ENCODE results near the gene ZNF214. TPM values are rescaled to one million over a fixed set of nuclear protein-coding genes. Genes with fewer than 3 reads are reported as not detected.

Gene ZNF214
- polyA plus RNA-seq (2013, experiment 1 of 2), result 3.4 TPM
- polyA plus RNA-seq (2013, experiment 2 of 2), result 3.8 TPM

GRCh38 chr11:7020183-7020917 lies at the start of gene ZNF214, which contains the start of gene NLRP14:
Gene ZNF214 (minus strand): TSS chr11:7020346. CDS start chr11:7002835, 17,511 bp downstream.
Gene NLRP14 (plus strand): TSS chr11:7020479. CDS start chr11:7038587, 18,108 bp downstream.
- Histone ChIP-seq H3K4me1 (ENCODE audit: control insufficient read depth, insufficient read depth, low read length, poor library complexity, severe bottlenecking) (no peaks in the 10 kb centered on the region), H3K9me3 (ENCODE audit: control insufficient read depth, low read length) (no peaks in the 10 kb centered on the region), H3K36me3 (ENCODE audit: control insufficient read depth, insufficient read depth, low read length) (no peaks in the 10 kb centered on the region), H3K27ac (ENCODE audit: low read depth, low read length, severe bottlenecking) (peak within 1 kb of the TSS; percentile 57), H3K4me3 (ENCODE audit: extremely low read depth, insufficient read depth, low read length, poor library complexity, severe bottlenecking) (peak within 1 kb of the TSS; percentile 50)
- 17 to 19% methylated on average over 31 to 38 of the region's 47 CpGs for WGBS, 2 experiments (ENCODE audit: insufficient coverage in 2 of 2)

GRCh38 chr11:7062534-7062933 lies 42.4 kb upstream of the ZNF214 start:
- no peaks in the 10 kb centered on the region for H3K4me1 ChIP-seq (ENCODE audit: control insufficient read depth, insufficient read depth, low read length, poor library complexity, severe bottlenecking)
- no CpG with 5 or more reads among the region's 2 CpGs for WGBS, 2 experiments (ENCODE audit: insufficient coverage in 2 of 2)
- H3K4me3 ChIP-seq (ENCODE audit: extremely low read depth, insufficient read depth, low read length, poor library complexity, severe bottlenecking), result no peak overlapping the region
- H3K27ac ChIP-seq (ENCODE audit: low read depth, low read length, severe bottlenecking), result no peak overlapping the region
- no peaks in the 10 kb centered on the region for H3K36me3 ChIP-seq (ENCODE audit: control insufficient read depth, insufficient read depth, low read length)
- H3K9me3 ChIP-seq (ENCODE audit: control insufficient read depth, low read length), result no peaks in the 10 kb centered on the region

- Histone ChIP-seq H3K36me3 (ENCODE audit: control insufficient read depth, insufficient read depth, low read length) (no peaks in the 10 kb centered on the region), H3K9me3 (ENCODE audit: control insufficient read depth, low read length) (no peaks in the 10 kb centered on the region), H3K4me3 (ENCODE audit: extremely low read depth, insufficient read depth, low read length, poor library complexity, severe bottlenecking) (no peak overlapping the region), H3K4me1 (ENCODE audit: control insufficient read depth, insufficient read depth, low read length, poor library complexity, severe bottlenecking) (no peaks in the 10 kb centered on the region), H3K27ac (ENCODE audit: low read depth, low read length, severe bottlenecking) (no peak overlapping the region)
- WGBS, 2 experiments (ENCODE audit: insufficient coverage in 2 of 2), result no CpG with 5 or more reads among the region's 1 CpG
These were observed 40.7 kb upstream of the ZNF214 start for GRCh38 chr11:7060868-7061267.

- WGBS, 2 experiments (ENCODE audit: insufficient coverage in 2 of 2), result 75 to 100% methylated on average over 1 to 2 of the region's 2 CpGs
These were observed 37.5 kb upstream of the ZNF214 start for GRCh38 chr11:7057641-7058040.

GRCh38 chr11:7056828-7057513 lies 36.8 kb upstream of the ZNF214 start:
- no peak overlapping the region for H3K4me3 ChIP-seq (ENCODE audit: extremely low read depth, insufficient read depth, low read length, poor library complexity, severe bottlenecking)
- no peaks in the 10 kb centered on the region for H3K36me3 ChIP-seq (ENCODE audit: control insufficient read depth, insufficient read depth, low read length)
- no peak overlapping the region for H3K27ac ChIP-seq (ENCODE audit: low read depth, low read length, severe bottlenecking)
- no peaks in the 10 kb centered on the region for H3K9me3 ChIP-seq (ENCODE audit: control insufficient read depth, low read length)
- no peaks in the 10 kb centered on the region for H3K4me1 ChIP-seq (ENCODE audit: control insufficient read depth, insufficient read depth, low read length, poor library complexity, severe bottlenecking)
- 90% methylated on average over 3 of the region's 6 CpGs; no CpG with 5 or more reads in 1 of the 2 experiments for WGBS, 2 experiments (ENCODE audit: insufficient coverage in 2 of 2)

More at GRCh38 chr11:7057641-7058040, 37.5 kb upstream of the ZNF214 start:
- H3K27ac ChIP-seq (ENCODE audit: low read depth, low read length, severe bottlenecking), result no peak overlapping the region
- no peaks in the 10 kb centered on the region for H3K4me1 ChIP-seq (ENCODE audit: control insufficient read depth, insufficient read depth, low read length, poor library complexity, severe bottlenecking)
- no peaks in the 10 kb centered on the region for H3K36me3 ChIP-seq (ENCODE audit: control insufficient read depth, insufficient read depth, low read length)
- H3K9me3 ChIP-seq (ENCODE audit: control insufficient read depth, low read length), result no peaks in the 10 kb centered on the region
- no peak overlapping the region for H3K4me3 ChIP-seq (ENCODE audit: extremely low read depth, insufficient read depth, low read length, poor library complexity, severe bottlenecking)

- H3K27ac ChIP-seq (ENCODE audit: low read depth, low read length, severe bottlenecking), result no peak overlapping the region
- H3K4me1 ChIP-seq (ENCODE audit: control insufficient read depth, insufficient read depth, low read length, poor library complexity, severe bottlenecking), result no peaks in the 10 kb centered on the region
- H3K4me3 ChIP-seq (ENCODE audit: extremely low read depth, insufficient read depth, low read length, poor library complexity, severe bottlenecking), result no peak overlapping the region
- H3K36me3 ChIP-seq (ENCODE audit: control insufficient read depth, insufficient read depth, low read length), result no peaks in the 10 kb centered on the region
- WGBS, 2 experiments (ENCODE audit: insufficient coverage in 2 of 2), result 100% methylated on average over 1 of the region's 1 CpG; no CpG with 5 or more reads in 1 of the 2 experiments
- H3K9me3 ChIP-seq (ENCODE audit: control insufficient read depth, low read length), result no peaks in the 10 kb centered on the region
These were observed 30.0 kb upstream of the ZNF214 start for GRCh38 chr11:7050191-7050590.

GRCh38 chr11:7046474-7047175 lies 26.5 kb upstream of the ZNF214 start:
- 92 to 100% methylated on average over 1 to 2 of the region's 3 CpGs for WGBS, 2 experiments (ENCODE audit: insufficient coverage in 2 of 2)
- no peaks in the 10 kb centered on the region for H3K36me3 ChIP-seq (ENCODE audit: control insufficient read depth, insufficient read depth, low read length)
- no peak overlapping the region for H3K27ac ChIP-seq (ENCODE audit: low read depth, low read length, severe bottlenecking)
- H3K4me1 ChIP-seq (ENCODE audit: control insufficient read depth, insufficient read depth, low read length, poor library complexity, severe bottlenecking), result no peaks in the 10 kb centered on the region
- no peaks in the 10 kb centered on the region for H3K9me3 ChIP-seq (ENCODE audit: control insufficient read depth, low read length)
- no peak overlapping the region for H3K4me3 ChIP-seq (ENCODE audit: extremely low read depth, insufficient read depth, low read length, poor library complexity, severe bottlenecking)

GRCh38 chr11:7034019-7034418 lies 13.9 kb upstream of the ZNF214 start:
- Histone ChIP-seq H3K27ac (ENCODE audit: low read depth, low read length, severe bottlenecking) (no peak overlapping the region), H3K4me3 (ENCODE audit: extremely low read depth, insufficient read depth, low read length, poor library complexity, severe bottlenecking) (no peak overlapping the region), H3K4me1 (ENCODE audit: control insufficient read depth, insufficient read depth, low read length, poor library complexity, severe bottlenecking) (no peaks in the 10 kb centered on the region), H3K36me3 (ENCODE audit: control insufficient read depth, insufficient read depth, low read length) (no peaks in the 10 kb centered on the region), H3K9me3 (ENCODE audit: control insufficient read depth, low read length) (no peaks in the 10 kb centered on the region)
- WGBS, 2 experiments (ENCODE audit: insufficient coverage in 2 of 2), result 86% methylated on average over 5 of the region's 6 CpGs; no CpG with 5 or more reads in 1 of the 2 experiments

GRCh38 chr11:7032692-7033091 lies 12.5 kb upstream of the ZNF214 start:
- Histone ChIP-seq H3K27ac (ENCODE audit: low read depth, low read length, severe bottlenecking) (no peak overlapping the region), H3K9me3 (ENCODE audit: control insufficient read depth, low read length) (no peaks in the 10 kb centered on the region), H3K4me1 (ENCODE audit: control insufficient read depth, insufficient read depth, low read length, poor library complexity, severe bottlenecking) (no peaks in the 10 kb centered on the region), H3K36me3 (ENCODE audit: control insufficient read depth, insufficient read depth, low read length) (no peaks in the 10 kb centered on the region), H3K4me3 (ENCODE audit: extremely low read depth, insufficient read depth, low read length, poor library complexity, severe bottlenecking) (no peak overlapping the region)
- no CpG with 5 or more reads among the region's 1 CpG for WGBS, 2 experiments (ENCODE audit: insufficient coverage in 2 of 2)

GRCh38 chr11:7031471-7031871 lies 11.3 kb upstream of the ZNF214 start:
- H3K4me1 ChIP-seq (ENCODE audit: control insufficient read depth, insufficient read depth, low read length, poor library complexity, severe bottlenecking), result no peaks in the 10 kb centered on the region
- no peak overlapping the region for H3K27ac ChIP-seq (ENCODE audit: low read depth, low read length, severe bottlenecking)
- H3K9me3 ChIP-seq (ENCODE audit: control insufficient read depth, low read length), result no peaks in the 10 kb centered on the region
- no peak overlapping the region for H3K4me3 ChIP-seq (ENCODE audit: extremely low read depth, insufficient read depth, low read length, poor library complexity, severe bottlenecking)
- no peaks in the 10 kb centered on the region for H3K36me3 ChIP-seq (ENCODE audit: control insufficient read depth, insufficient read depth, low read length)
- 84 to 92% methylated on average over 11 of the region's 11 CpGs for WGBS, 2 experiments (ENCODE audit: insufficient coverage in 2 of 2)

All from mesodermal cell (in vitro differentiated cells).